Panc1 (cell line): ENCODE measurements around the gene GDF10. TPM values are rescaled to one million over a fixed set of nuclear protein-coding genes. Genes with fewer than 3 reads are reported as not detected.

ENCODE experiments used
- ATAC-seq: fragments of 200-7000 bp; cut with Tn5 transposase; 2 replicates; pipeline ENCODE4 v1.9.1; 2020; ENCODE audit warnings: mild to moderate bottlenecking, moderate library complexity
- BruUV-seq: library from RNA; stranded (reverse); fragments of 400-500 nt; replicated peaks from 2 replicates; lab custom pipeline; 2021; lab: Mats Ljungman, UMichigan
- CTCF ChIA-PET: fragments of 300-600 bp; sonication (Branson Sonifier 250); formaldehyde crosslinking; loops from one replicate; lab custom pipeline; 2022; ENCODE audit warnings: antibody characterized with exemption; lab: Charles Lee
- POLR2A ChIA-PET: fragments of 300-600 bp; sonication (Branson Sonifier 250); formaldehyde crosslinking; loops from one replicate; lab custom pipeline; 2022; ENCODE audit warnings: antibody characterized with exemption; lab: Charles Lee
- DNase-seq: peaks from one replicate; pipeline ENCODE4 v3.0.0-alpha.2; 2010; ENCODE audit warnings: low read depth, low spot score
- H3K27ac ChIP-seq: 2 replicates; pipeline ENCODE4 v1.5.1; 2011; ENCODE audit warnings: mild to moderate bottlenecking, low read length, inconsistent platforms
- H3K27me3 ChIP-seq: fragments of 200-500 bp; sonication (Bioruptor generic); 2 replicates; pipeline ENCODE4 v1.6.0; 2014; ENCODE audit warnings: low read length, inconsistent platforms; ENCODE audit not compliant: control insufficient read depth, insufficient read depth
- H3K36me3 ChIP-seq: fragments of 200-500 bp; sonication (Bioruptor generic); 2 replicates; pipeline ENCODE4 v1.5.1; 2014; ENCODE audit warnings: inconsistent platforms, mild to moderate bottlenecking, low read length, moderate library complexity; ENCODE audit not compliant: control insufficient read depth, insufficient read depth
- H3K4me1 ChIP-seq: 2 replicates; pipeline ENCODE4 v1.5.1; 2011; ENCODE audit warnings: inconsistent platforms, mild to moderate bottlenecking, low read length, moderate library complexity; ENCODE audit not compliant: control insufficient read depth, insufficient read depth
- H3K4me3 ChIP-seq, 2 experiments: 2 replicates each; pipeline ENCODE4 v1.5.1; 2011 to 2012; ENCODE audit warnings: low read depth in 2 of 2, low read length in 2 of 2, mild to moderate bottlenecking in 2 of 2, inconsistent platforms in 1 of 2, moderate library complexity in 1 of 2
- H3K9me3 ChIP-seq: fragments of 200-500 bp; sonication (Bioruptor generic); 2 replicates; pipeline ENCODE4 v1.5.1; 2014; ENCODE audit warnings: low read depth, mild to moderate bottlenecking, inconsistent platforms, low read length, moderate library complexity; ENCODE audit not compliant: control insufficient read depth, insufficient read depth
- CTCF ChIP-seq: fragments of 450-650 bp; IDR thresholded peaks from 2 replicates; pipeline ENCODE4 v1.5.1; 2017; ENCODE audit warnings: mild to moderate bottlenecking
- POLR2AphosphoS5 ChIP-seq: IDR thresholded peaks from 2 replicates; pipeline ENCODE4 v1.6.1; 2012; ENCODE audit warnings: mild to moderate bottlenecking, low read depth, low read length, moderate library complexity
- REST ChIP-seq, 2 experiments: IDR thresholded peaks; 2 replicates each; pipeline ENCODE4 v1.6.1; 2011 to 2012; ENCODE audit warnings: low read depth in 2 of 2, control low read depth in 1 of 2, low read length in 1 of 2, mild to moderate bottlenecking in 1 of 2, moderate library complexity in 1 of 2; ENCODE audit not compliant: insufficient read depth in 1 of 2
- SIN3A ChIP-seq: IDR thresholded peaks from 2 replicates; pipeline ENCODE4 v1.6.1; 2012; ENCODE audit warnings: low read depth, mild to moderate bottlenecking, low read length, moderate library complexity, borderline replicate concordance; ENCODE audit not compliant: insufficient read depth
- TCF7L2 ChIP-seq: IDR thresholded peaks from 2 replicates; pipeline ENCODE4 v1.6.1; 2011; ENCODE audit warnings: mild to moderate bottlenecking, low read depth, low read length, inconsistent platforms
- in situ Hi-C: cut with HindIII; loops from 2 replicates; pipeline ENCODE4 v1.10.0; 2016; ENCODE audit warnings: low sequenced_read_pairs, low pct_unique_long_range_greater_than_20kb
- intact Hi-C: fragments of 100-400 bp; cut with micrococcal nuclease; formaldehyde crosslinking; loops from one replicate; pipeline ENCODE4 v1.10.0; 2022; ENCODE audit not compliant: unreplicated experiment
- total RNA-seq: library from RNA; stranded (reverse); gene quantifications from one replicate; pipeline ENCODE4 v1.2.1, GENCODE V29; 2021; ENCODE audit not compliant: unreplicated experiment

GDF10 gene
- total RNA-seq, 1 experiment from 2014 or later, result 1.2 TPM

GRCh38 chr10:47255866-47256265, 44.1 kb upstream of the GDF10 start:
- no peak overlapping the region for H3K27ac ChIP-seq
- in situ Hi-C loops, result no loop called here
- no peaks in the 10 kb centered on the region for H3K4me1 ChIP-seq
- H3K36me3 ChIP-seq, result no peaks in the 10 kb centered on the region
- ChIA-PET CTCF (no interaction called here), POLR2A (no interaction called here)
- TF ChIP-seq SIN3A (no peak), REST (IDR thresholded peaks at IDR 0.05; ENCODE audit: insufficient read depth in 1 of 2, low read depth in 2 of 2, low read length in 1 of 2) (no peak), POLR2AphosphoS5 (no peak), CTCF (no peak), TCF7L2 (no peak)
- ATAC-seq (no peak), DNase-seq (no peak)
- H3K9me3 ChIP-seq, result no peaks in the 10 kb centered on the region
- intact Hi-C loops, result no loop called here
- no peak overlapping the region for H3K4me3 ChIP-seq
- no TSS peak for BruUV-seq
- H3K27me3 ChIP-seq, result peaks cover 15% of the 10 kb centered on the region; the same call in 1 of the 2 replicates

- no peak overlapping the region for H3K4me3 ChIP-seq
- H3K9me3 ChIP-seq, result no peaks in the 10 kb centered on the region
- H3K4me1 ChIP-seq, result no peaks in the 10 kb centered on the region
- BruUV-seq, result no TSS peak
- intact Hi-C loops, result no loop called here
- H3K27ac ChIP-seq, result no peak overlapping the region
- in situ Hi-C loops, result no loop called here
- ChIA-PET CTCF (no interaction called here), POLR2A (no interaction called here)
- peaks cover 11% of the 10 kb centered on the region; the same call in 1 of the 2 replicates for H3K27me3 ChIP-seq
- no peaks in the 10 kb centered on the region for H3K36me3 ChIP-seq
- DNase-seq (no peak), ATAC-seq (no peak)
- TF ChIP-seq TCF7L2 (no peak), REST (IDR thresholded peaks at IDR 0.05; ENCODE audit: insufficient read depth in 1 of 2, low read depth in 2 of 2, low read length in 1 of 2) (no peak), SIN3A (no peak), POLR2AphosphoS5 (no peak), CTCF (no peak)
Measured at GRCh38 chr10:47256751-47257336, 43.2 kb upstream of the GDF10 start.
